RWPE1 (cell line): ENCODE data around the gene MTA2.
"Not testable (repeated sequence)": the region's sequence is repeated elsewhere in the genome, so short reads cannot be mapped to it uniquely, and the experiment has no call there.

ENCODE experiments used
- CTCF ChIA-PET: fragments of 350-600 bp; sonication (Branson Sonifier 250); formaldehyde crosslinking; extraction: SDS; loops from one replicate; lab custom pipeline; 2021; lab: Yijun Ruan, JAX
- POLR2A ChIA-PET: fragments of 400-600 bp; formaldehyde crosslinking; extraction: SDS; loops from one replicate; lab custom pipeline; 2020; ENCODE audit warnings: antibody characterized with exemption; ENCODE audit not compliant: low non-redundant PET; lab: Yijun Ruan, JAX
- DNase-seq: peaks from one replicate; pipeline ENCODE4 v3.0.0; 2012; ENCODE audit warnings: low spot score
- H3K27ac ChIP-seq: fragments of 450-650 bp; 2 replicates; pipeline ENCODE4 v1.5.1; 2017
- TF ChIP-seq, protein P1 (sequence below): fragments of 450-650 bp; conservative IDR thresholded peaks from 2 replicates; pipeline ENCODE4 v1.5.1; 2017; ENCODE audit warnings: low read depth, mild to moderate bottlenecking

MTA2 gene

DNA sequence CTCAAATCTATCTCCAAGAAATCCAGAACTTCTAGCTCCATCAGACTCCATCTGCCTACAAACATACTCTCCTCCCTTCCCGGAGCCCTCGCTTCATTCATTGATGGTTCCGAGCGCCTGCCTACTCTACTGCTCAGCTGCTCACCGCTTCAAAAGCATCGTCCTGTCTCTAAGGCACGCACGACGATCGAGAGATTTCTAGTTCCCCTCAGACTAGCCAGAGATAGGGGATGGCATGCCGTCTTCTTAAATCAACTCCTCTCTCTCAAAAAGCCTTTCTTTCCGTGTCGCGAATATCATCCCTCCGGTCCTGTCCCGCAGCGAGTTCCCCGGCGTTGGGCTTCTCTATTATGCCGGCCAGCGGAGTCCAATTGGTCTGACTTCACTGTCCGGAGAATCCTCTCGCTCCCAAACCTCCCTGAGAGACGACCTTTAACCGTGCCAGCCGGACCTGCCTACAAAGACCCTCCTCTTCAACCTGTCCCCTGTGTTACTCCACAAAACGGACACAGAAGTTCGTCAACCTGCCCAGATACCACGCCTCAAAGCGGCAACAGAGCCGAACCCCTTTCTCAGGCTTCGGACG lies 28.6 kb downstream of the MTA2 start:
- peak overlapping the region; percentile 86 for H3K27ac ChIP-seq
- TF ChIP-seq, protein P1, sequence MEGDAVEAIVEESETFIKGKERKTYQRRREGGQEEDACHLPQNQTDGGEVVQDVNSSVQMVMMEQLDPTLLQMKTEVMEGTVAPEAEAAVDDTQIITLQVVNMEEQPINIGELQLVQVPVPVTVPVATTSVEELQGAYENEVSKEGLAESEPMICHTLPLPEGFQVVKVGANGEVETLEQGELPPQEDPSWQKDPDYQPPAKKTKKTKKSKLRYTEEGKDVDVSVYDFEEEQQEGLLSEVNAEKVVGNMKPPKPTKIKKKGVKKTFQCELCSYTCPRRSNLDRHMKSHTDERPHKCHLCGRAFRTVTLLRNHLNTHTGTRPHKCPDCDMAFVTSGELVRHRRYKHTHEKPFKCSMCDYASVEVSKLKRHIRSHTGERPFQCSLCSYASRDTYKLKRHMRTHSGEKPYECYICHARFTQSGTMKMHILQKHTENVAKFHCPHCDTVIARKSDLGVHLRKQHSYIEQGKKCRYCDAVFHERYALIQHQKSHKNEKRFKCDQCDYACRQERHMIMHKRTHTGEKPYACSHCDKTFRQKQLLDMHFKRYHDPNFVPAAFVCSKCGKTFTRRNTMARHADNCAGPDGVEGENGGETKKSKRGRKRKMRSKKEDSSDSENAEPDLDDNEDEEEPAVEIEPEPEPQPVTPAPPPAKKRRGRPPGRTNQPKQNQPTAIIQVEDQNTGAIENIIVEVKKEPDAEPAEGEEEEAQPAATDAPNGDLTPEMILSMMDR, result no peak
- ChIA-PET POLR2A (interaction anchor here (0.5 to 1.9 kb wide), 9 partner anchors 9 to 314 kb away, joined by 3 to 12 read pairs (median 4); partner anchors contain the start of genes AHNAK, LBHD1, TUT1 and UQCC3), CTCF (interaction anchor here (0.7 to 0.8 kb wide), 3 partner anchors 18 to 149 kb away, joined by 3 read pairs; partner anchors contain the start of gene TUT1)
- DNase-seq, result peak; percentile 29

- ChIA-PET CTCF (interaction anchor here (0.7 kb wide), 2 partner anchors 19 to 28 kb away, joined by 3 read pairs; partner anchors contain the start of gene TUT1), POLR2A (interaction anchor here (0.5 to 1.0 kb wide), 2 partner anchors 19 to 315 kb away, joined by 3 to 4 read pairs; partner anchors contain the start of gene TUT1)
- no peak for DNase-seq
- TF ChIP-seq, protein P1, result no peak
- H3K27ac ChIP-seq, result peak overlapping the region; percentile 86
Measured at GRCh38 chr11:62572431-62572830, 29.2 kb downstream of the MTA2 start.

DNA sequence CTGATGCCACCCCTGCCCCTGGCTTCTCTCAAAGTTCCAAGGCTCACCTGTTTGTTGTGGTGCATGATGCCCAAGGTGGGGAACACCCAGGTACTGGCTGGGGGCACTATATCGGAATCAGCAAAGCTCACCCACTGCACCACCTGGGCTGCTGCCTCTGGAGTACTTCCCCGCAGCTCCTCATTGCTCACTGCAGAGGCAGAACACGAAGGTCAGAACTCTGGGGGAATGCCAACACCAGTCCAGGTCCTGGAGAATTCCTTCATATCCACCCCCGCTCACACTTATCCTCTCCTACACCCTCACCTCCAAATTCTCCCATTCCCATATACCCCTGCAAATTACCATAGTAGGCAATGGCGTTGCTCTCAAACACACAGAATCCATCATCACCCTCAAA lies 30.2 kb downstream of the MTA2 start:
- peak overlapping the region; percentile 62 for H3K27ac ChIP-seq
- CTCF ChIA-PET, result not testable (repeated sequence)

DNA sequence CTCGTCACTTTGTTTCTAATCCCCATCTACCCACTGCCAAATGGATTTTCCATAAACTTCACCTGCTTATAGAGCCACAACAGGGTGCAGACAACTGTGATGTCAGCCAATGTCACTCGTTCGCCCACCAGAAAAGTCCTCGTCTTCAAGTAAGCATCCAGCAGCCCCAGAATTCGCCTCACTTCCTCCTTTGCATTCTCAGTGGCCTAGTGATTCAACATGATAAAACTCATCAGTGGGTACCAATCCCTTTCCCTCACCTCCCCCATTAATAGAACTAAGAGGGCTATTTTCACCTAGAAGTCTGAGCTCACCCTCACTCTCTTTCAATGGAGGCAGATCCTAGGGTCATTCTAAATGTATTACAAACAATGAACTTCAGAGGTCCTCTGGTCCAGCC lies 30.8 kb downstream of the MTA2 start:
- POLR2A ChIA-PET, result interaction anchor here (1.2 kb wide), 1 partner anchor 21 kb away, joined by 3 read pairs; the partner anchor contains the start of gene TUT1
- peak overlapping the region; percentile 51 for H3K27ac ChIP-seq
- CTCF ChIA-PET, DNase-seq: not testable (repeated sequence)

More for the DNA sequence above, 30.2 kb downstream of the MTA2 start:
- POLR2A ChIA-PET, result interaction anchor here (1.2 kb wide), 1 partner anchor 20 kb away, joined by 3 read pairs; the partner anchor contains the start of gene TUT1
- not testable (repeated sequence) for DNase-seq

GRCh38 chr11:62569611-62570010 lies 32.1 kb downstream of the MTA2 start:
- CTCF ChIA-PET, result interaction anchor here (0.6 to 0.9 kb wide), 3 partner anchors 33 to 1380 kb away, joined by 3 to 4 read pairs (median 3); no protein-coding TSS in a partner anchor
- POLR2A ChIA-PET, result no interaction called here
- TF ChIP-seq, protein P1, result no peak
- 0 out of 2 replicates have a peak overlapping the region, but pooled peaks have one; percentile 51 for H3K27ac ChIP-seq
- DNase-seq, result no peak

DNA sequence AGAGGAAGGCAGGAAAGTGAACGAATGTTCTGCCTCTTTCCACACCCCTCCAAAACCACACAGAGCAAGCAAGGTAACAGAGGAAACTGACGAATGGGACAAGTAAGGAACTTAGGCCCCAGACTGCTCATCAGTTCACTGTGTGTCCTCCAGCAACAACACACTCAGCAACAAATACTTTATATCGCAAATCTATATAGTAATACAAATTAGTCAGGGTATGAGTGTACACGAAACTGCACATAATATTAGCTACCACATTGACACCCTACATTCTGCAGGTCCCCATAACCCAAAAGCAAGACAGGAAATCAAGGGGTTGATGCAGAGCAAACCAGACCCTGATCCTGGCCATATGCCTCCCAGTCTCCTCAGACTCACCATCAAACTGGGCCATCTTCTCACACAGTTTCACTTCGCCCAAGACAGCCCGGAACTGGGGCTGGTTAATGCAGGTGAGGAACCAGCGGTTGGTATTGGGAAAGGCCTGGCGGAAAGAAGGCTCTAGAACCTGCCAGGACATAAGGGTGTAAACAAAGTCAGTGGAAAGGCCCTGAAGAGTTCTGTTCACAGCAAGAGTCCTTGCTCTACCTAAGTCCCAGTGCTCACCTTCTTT lies 34.5 kb downstream of the MTA2 start:
- CTCF ChIA-PET, result interaction anchor here (0.6 kb wide), 1 partner anchor 770 kb away, joined by 3 read pairs; no protein-coding TSS in a partner anchor
- DNase-seq, result no peak
- TF ChIP-seq, protein P1, result no peak
- POLR2A ChIA-PET, result no interaction called here
- H3K27ac ChIP-seq, result peak overlapping the region; percentile 59

DNA sequence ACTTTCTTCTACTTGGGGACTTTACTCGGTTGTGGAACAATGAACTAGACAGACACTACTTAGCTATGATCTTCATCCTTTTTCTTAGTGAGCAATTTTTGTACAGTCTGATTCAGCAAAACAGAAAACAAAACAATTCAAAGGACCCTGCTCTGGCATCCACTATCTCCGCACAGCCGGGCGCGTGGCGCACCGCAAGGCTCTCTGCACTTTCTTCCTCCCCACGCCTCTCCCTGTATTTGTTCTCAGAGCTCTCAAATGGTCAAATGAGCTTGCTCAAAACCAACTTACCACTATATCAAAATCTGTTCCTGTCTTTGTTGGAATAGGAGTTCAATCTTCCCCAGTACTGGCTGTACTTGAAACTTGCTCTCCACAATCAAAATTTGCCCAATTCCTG lies 35.4 kb downstream of the MTA2 start:
- peak overlapping the region; percentile 59 for H3K27ac ChIP-seq
- POLR2A ChIA-PET, result no interaction called here
- CTCF ChIA-PET, result interaction anchor here (1.0 kb wide), 1 partner anchor 23 kb away, joined by 3 read pairs; no protein-coding TSS in a partner anchor
- no peak for DNase-seq
- TF ChIP-seq, protein P1, result no peak
